ENCODE results near the gene RGMA.
A peak's percentile ranks its signal among the peaks of the same experiment; 100 is the strongest.
"Not testable (repeated sequence)": the region's sequence is repeated elsewhere in the genome, so short reads cannot be mapped to it uniquely, and the experiment has no call there.

The RGMA gene

DNA sequence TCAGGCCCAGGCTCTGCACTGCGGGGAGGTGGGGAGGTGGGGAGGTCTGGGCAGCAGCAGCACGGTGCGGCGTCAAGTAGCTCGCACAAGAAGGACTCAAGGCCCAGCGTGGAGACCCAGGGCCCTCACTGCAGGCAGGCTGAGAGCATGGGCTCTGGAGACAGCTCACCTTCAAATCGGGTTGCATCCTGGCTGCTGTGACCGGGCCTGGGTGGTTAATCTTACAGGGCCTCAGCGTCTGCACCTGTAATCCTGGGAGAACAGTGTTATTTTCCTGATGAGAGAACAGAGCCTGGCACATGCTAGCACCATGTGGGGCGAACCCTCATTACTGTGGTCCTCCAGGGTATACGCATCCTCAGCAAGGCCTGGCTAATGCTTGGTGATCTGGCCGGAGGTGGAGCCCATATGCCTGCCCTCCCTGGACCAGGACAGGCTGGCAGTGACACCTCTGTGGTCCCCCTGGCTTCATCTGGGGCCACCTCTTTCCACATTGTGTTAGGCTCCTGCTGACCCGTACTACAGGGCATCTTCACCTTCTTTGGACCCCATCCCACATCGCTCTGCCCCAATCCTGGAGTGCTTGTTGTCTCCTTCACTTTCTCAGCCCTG lies 55.5 kb downstream of the RGMA start:
- DNase-seq (ENCODE audit: low spot score): peak; percentile 23
- in situ Hi-C loops (cut with MboI; ENCODE audit: low sequenced_read_pairs, unreplicated experiment): no loop called here
- TF ChIP-seq, protein P1, sequence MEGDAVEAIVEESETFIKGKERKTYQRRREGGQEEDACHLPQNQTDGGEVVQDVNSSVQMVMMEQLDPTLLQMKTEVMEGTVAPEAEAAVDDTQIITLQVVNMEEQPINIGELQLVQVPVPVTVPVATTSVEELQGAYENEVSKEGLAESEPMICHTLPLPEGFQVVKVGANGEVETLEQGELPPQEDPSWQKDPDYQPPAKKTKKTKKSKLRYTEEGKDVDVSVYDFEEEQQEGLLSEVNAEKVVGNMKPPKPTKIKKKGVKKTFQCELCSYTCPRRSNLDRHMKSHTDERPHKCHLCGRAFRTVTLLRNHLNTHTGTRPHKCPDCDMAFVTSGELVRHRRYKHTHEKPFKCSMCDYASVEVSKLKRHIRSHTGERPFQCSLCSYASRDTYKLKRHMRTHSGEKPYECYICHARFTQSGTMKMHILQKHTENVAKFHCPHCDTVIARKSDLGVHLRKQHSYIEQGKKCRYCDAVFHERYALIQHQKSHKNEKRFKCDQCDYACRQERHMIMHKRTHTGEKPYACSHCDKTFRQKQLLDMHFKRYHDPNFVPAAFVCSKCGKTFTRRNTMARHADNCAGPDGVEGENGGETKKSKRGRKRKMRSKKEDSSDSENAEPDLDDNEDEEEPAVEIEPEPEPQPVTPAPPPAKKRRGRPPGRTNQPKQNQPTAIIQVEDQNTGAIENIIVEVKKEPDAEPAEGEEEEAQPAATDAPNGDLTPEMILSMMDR (IDR thresholded peaks at IDR 0.05; ENCODE audit: borderline replicate concordance, control extremely low read depth, extremely low read depth, insufficient read depth, missing control alignments): no peak

- DNase-seq (ENCODE audit: low spot score); in situ Hi-C loops (cut with MboI; ENCODE audit: low sequenced_read_pairs, unreplicated experiment): not testable (repeated sequence)
Measured at GRCh38 chr15:93032515-93033206, 56.4 kb downstream of the RGMA start.

- in situ Hi-C loops (cut with MboI; ENCODE audit: low sequenced_read_pairs, unreplicated experiment): not testable (repeated sequence)
Measured at GRCh38 chr15:93031557-93032384, 57.2 kb downstream of the RGMA start.

GRCh38 chr15:93031103-93031464 lies 57.9 kb downstream of the RGMA start:
- in situ Hi-C loops (cut with MboI; ENCODE audit: low sequenced_read_pairs, unreplicated experiment): no loop called here
- TF ChIP-seq, protein P1 (IDR thresholded peaks at IDR 0.05; ENCODE audit: borderline replicate concordance, control extremely low read depth, extremely low read depth, insufficient read depth, missing control alignments): no peak
- DNase-seq (ENCODE audit: low spot score): peak; percentile 27

More at GRCh38 chr15:93031557-93032384, 57.2 kb downstream of the RGMA start:
- DNase-seq (ENCODE audit: low spot score): not testable (repeated sequence)

DNA sequence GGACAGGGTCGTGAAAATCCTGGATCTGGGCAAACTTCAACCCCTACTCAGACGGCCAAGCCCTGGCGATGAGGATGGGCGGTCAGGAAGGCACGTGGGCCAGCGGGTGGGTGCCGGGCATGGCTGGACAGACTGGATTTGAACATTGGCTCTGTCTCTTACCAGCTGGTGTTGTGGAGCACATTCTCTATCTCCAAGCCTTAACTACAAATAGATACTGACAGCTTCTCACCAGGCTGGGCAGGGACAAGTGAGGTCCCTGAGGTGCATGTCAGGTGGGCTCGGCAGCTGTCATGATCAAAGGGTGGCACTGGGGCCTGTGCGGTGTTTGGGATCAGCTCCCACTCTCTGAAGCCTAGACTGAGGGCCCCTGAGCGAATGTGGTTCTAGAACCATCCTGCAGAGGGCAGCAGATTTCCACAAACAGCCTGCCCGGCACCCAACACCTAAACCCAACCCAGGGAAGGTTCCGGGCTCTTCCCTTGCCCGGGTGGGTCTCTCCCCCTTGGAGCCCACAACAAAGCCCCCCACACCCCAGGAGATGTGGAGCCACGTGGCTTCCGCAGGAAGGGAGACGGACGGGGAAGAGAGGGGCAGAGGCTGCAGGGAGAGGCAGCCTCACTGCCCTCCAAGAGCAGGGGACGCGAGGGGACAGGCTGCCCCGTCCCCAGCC lies 58.4 kb downstream of the RGMA start:
- in situ Hi-C loops (cut with MboI; ENCODE audit: low sequenced_read_pairs, unreplicated experiment): no loop called here

GRCh38 chr15:93029836-93030429 lies 59.1 kb downstream of the RGMA start:
- DNase-seq (ENCODE audit: low spot score): peak; percentile 33
- in situ Hi-C loops (cut with MboI; ENCODE audit: low sequenced_read_pairs, unreplicated experiment): no loop called here
- TF ChIP-seq, protein P1 (IDR thresholded peaks at IDR 0.05; ENCODE audit: borderline replicate concordance, control extremely low read depth, extremely low read depth, insufficient read depth, missing control alignments): no peak

More for the DNA sequence above, 58.4 kb downstream of the RGMA start:
- peak; percentile 90 for DNase-seq (ENCODE audit: low spot score)
- TF ChIP-seq, protein P1 (IDR thresholded peaks at IDR 0.05; ENCODE audit: borderline replicate concordance, control extremely low read depth, extremely low read depth, insufficient read depth, missing control alignments): peak; percentile 90

DNA sequence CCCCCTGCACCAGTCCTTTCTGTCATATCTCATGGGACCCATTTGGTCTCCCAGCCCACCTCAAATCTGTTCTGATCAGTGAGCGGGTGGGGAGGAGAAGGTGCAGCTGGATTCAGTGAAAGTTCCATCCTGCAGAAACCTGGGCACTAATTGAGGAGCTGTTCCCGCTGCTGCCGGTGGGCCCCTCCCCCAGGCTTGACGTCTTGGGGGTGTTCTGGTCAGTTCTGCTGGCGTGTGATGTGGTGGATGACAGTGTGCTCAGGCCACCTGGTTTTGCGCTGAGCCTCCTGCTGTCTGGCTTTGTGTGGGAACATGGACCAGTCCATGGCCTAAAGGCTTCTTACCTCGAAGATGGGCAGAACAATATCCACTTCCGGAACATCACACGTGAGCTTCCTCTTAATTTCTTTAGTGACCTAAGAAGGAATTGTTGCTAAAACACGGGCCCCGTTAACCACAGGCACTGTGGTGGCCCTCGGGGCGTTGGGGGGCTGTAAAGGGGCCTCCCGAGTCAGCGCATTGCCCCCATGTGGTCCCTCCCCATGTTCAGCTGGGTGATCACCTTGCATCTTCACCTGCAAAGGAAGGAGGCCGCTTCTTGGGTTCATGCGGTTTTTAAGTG lies 59.7 kb downstream of the RGMA start:
- DNase-seq (ENCODE audit: low spot score): peak; percentile 33
- in situ Hi-C loops (cut with MboI; ENCODE audit: low sequenced_read_pairs, unreplicated experiment): no loop called here

More for the DNA sequence above, 59.7 kb downstream of the RGMA start:
- TF ChIP-seq, protein P1 (IDR thresholded peaks at IDR 0.05; ENCODE audit: borderline replicate concordance, control extremely low read depth, extremely low read depth, insufficient read depth, missing control alignments): no peak
